CD4-positive, alpha-beta T cell treated with Interleukin-15 for 1 hour (primary cell): ENCODE measurements around the gene MAGEA12.
"Not testable (repeated sequence)": the region's sequence is repeated elsewhere in the genome, so short reads cannot be mapped to it uniquely, and the experiment has no call there.

Source experiments
- DNase-seq: peaks from one replicate; pipeline ENCODE4 v3.0.0-alpha.2; 2020

Gene MAGEA12

DNA sequence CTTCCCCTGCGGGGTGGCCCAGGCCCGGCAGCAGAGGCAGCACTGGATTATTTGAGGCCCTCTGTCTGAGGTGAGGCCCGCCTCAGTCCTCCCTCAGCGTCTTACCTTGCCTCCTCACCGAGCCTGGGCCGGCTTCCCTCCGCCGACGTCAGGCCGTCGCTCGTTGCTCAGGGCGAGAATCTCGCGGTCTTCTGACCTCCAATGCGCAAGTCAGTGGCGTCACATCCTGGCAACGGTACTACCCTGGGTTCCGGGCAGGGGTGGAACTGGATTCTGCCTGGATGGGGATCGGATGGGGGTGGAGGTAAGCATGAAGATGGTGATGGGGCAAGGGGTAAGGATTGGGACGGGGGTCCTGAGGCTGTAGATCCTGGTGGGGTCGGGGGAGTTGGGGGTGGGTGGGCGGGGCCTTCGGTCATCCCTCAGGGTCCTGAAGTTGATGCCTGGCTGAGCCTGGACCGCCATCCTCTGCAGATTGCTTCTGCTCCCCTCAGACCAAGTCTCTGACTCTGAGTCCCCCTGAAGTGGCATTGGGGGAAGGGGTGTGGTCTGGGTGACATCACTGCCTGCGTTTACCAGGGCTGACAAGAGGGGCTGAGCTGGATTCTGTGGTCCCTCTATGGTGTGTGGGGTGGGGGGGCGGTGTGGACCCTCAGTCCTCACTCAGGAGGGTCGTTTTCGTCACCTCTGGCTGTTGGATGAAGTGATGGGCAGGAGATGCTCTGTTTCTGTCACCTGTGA lies 36.2 kb downstream of the MAGEA12 start, which contains the start of gene MAGEA6:
Gene MAGEA6 (minus strand): TSS at position 141 of the 741 bp plus-strand sequence. CDS start 2,039 bp downstream, outside the sequence.
- DNase-seq, result not testable (repeated sequence)

DNA sequence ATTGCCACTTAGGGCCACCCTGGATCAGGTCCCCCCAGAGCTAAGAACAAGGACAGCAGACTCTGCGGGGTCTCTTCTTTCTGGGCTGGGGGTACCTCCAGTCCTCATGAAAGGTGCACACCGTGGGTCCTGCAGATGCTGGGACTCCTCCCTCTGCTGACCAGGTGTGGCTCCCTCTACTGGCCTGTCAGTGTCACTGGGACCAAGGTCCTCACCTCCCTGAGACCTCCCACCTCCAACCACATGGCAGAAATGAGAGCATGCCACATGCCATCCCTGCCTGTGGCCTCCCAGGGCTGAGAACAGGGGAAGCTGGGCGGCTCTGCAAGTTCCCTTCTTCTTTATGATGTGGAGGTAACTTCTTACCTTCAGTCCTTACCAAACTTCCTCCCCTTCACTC lies 53.5 kb downstream of the MAGEA12 start:
- not testable (repeated sequence) for DNase-seq
